ENCODE data around the gene ANAPC16. TPM values are rescaled to one million over a fixed set of nuclear protein-coding genes. Genes with fewer than 3 reads are reported as not detected.

ANAPC16 gene
- polyA plus RNA-seq, 1 donor from 2014 or later: 209 TPM

GRCh38 chr10:72264536-72264935 lies 48.7 kb downstream of the ANAPC16 start:
- Histone ChIP-seq H3K36me3 (ENCODE audit: insufficient read depth, low read length) (no peaks in the 10 kb centered on the region), H3K9me2 (ENCODE audit: insufficient read depth, low read length) (no peaks in the 10 kb centered on the region), H2AFZ (ENCODE audit: low read depth, low read length) (no peak overlapping the region), H3F3A (ENCODE audit: insufficient read depth, low read length, poor library complexity, severe bottlenecking) (peaks cover 3% of the 10 kb centered on the region), H3K4me3 (ENCODE audit: low read length) (no peak overlapping the region), H4K20me1 (ENCODE audit: insufficient read depth) (no peaks in the 10 kb centered on the region), H3K27me3 (ENCODE audit: insufficient read depth, low read depth, low read length) (no peaks in the 10 kb centered on the region), H3K27ac (ENCODE audit: low read length) (no peak overlapping the region), H3K9ac (ENCODE audit: low read length) (no peak overlapping the region), H3K79me2 (replicated peaks; ENCODE audit: insufficient read depth, low read length) (no peaks in the 10 kb centered on the region), H3K9me3 (ENCODE audit: low read length) (no peaks in the 10 kb centered on the region), H3K4me2 (ENCODE audit: low read length) (no peak overlapping the region)
- TF ChIP-seq MXI1 (conservative IDR thresholded peaks at IDR 0.05; ENCODE audit: poor library complexity, severe bottlenecking) (no peak), TAF1 (IDR thresholded peaks at IDR 0.05; ENCODE audit: low read depth) (no peak), EZH2 (IDR thresholded peaks at IDR 0.05; ENCODE audit: borderline replicate concordance, insufficient read depth, low read length, poor library complexity, severe bottlenecking) (no peak), RAD21 (conservative IDR thresholded peaks at IDR 0.05) (no peak), REST (IDR thresholded peaks at IDR 0.05; ENCODE audit: borderline replicate concordance) (no peak), SMC3 (conservative IDR thresholded peaks at IDR 0.05; ENCODE audit: poor library complexity) (no peak), POLR2AphosphoS5 (IDR thresholded peaks at IDR 0.05) (no peak), CTCF (IDR thresholded peaks at IDR 0.05; ENCODE audit: poor library complexity, severe bottlenecking) (no peak), EP300 (conservative IDR thresholded peaks at IDR 0.05; ENCODE audit: poor library complexity, severe bottlenecking) (no peak)

GRCh38 chr10:72265508-72265907 lies 49.7 kb downstream of the ANAPC16 start:
- no peaks in the 10 kb centered on the region for H3K9me3 ChIP-seq (ENCODE audit: low read length)
- no peaks in the 10 kb centered on the region for H3K27me3 ChIP-seq (ENCODE audit: insufficient read depth, low read depth, low read length)
- H3K9me2 ChIP-seq (ENCODE audit: insufficient read depth, low read length): no peaks in the 10 kb centered on the region
- TF ChIP-seq REST (IDR thresholded peaks at IDR 0.05; ENCODE audit: borderline replicate concordance) (no peak), POLR2AphosphoS5 (IDR thresholded peaks at IDR 0.05) (no peak), RAD21 (conservative IDR thresholded peaks at IDR 0.05) (no peak), EZH2 (IDR thresholded peaks at IDR 0.05; ENCODE audit: borderline replicate concordance, insufficient read depth, low read length, poor library complexity, severe bottlenecking) (no peak), TAF1 (IDR thresholded peaks at IDR 0.05; ENCODE audit: low read depth) (no peak), MXI1 (conservative IDR thresholded peaks at IDR 0.05; ENCODE audit: poor library complexity, severe bottlenecking) (no peak)
- H3K4me3 ChIP-seq (ENCODE audit: low read length): no peak overlapping the region
- no peak overlapping the region for H3K4me2 ChIP-seq (ENCODE audit: low read length)
- H3K27ac ChIP-seq (ENCODE audit: low read length): no peak overlapping the region
- no peaks in the 10 kb centered on the region for H4K20me1 ChIP-seq (ENCODE audit: insufficient read depth)
- H3K36me3 ChIP-seq (ENCODE audit: insufficient read depth, low read length): no peaks in the 10 kb centered on the region
- H3K79me2 ChIP-seq (replicated peaks; ENCODE audit: insufficient read depth, low read length): no peaks in the 10 kb centered on the region
- H3K9ac ChIP-seq (ENCODE audit: low read length): no peak overlapping the region
- no peak overlapping the region for H2AFZ ChIP-seq (ENCODE audit: low read depth, low read length)
- H3F3A ChIP-seq (ENCODE audit: insufficient read depth, low read length, poor library complexity, severe bottlenecking): peaks cover 3% of the 10 kb centered on the region
